Fibroblast of villous mesenchyme (primary cell): ENCODE results near the gene AMIGO2. TPM values are rescaled to one million over a fixed set of nuclear protein-coding genes. Genes with fewer than 3 reads are reported as not detected.
"Not testable (repeated sequence)": the region's sequence is repeated elsewhere in the genome, so short reads cannot be mapped to it uniquely, and the experiment has no call there.

Experiments used
- DNase-seq: peaks from one replicate; pipeline ENCODE4 v3.0.0-alpha.2; 2010; ENCODE audit warnings: low read depth
- H3K4me3 ChIP-seq: 2 replicates; pipeline ENCODE4 v1.5.1; 2011; ENCODE audit warnings: low read depth, mild to moderate bottlenecking, low read length
- CTCF ChIP-seq: IDR thresholded peaks from 2 replicates; pipeline ENCODE4 v1.5.1; 2012; ENCODE audit warnings: low read depth, mild to moderate bottlenecking, low read length; ENCODE audit not compliant: insufficient read depth
- total RNA-seq: library from RNA; depleted of rRNA; stranded (reverse); fragments of >200 nt; gene quantifications from 2 replicates; pipeline ENCODE4 v1.2.3, GENCODE V29; 2012

The AMIGO2 gene
- total RNA-seq, 1 donor = 62.2 TPM

GRCh38 chr12:47066278-47067025 lies 13.3 kb downstream of the AMIGO2 start:
- no peak for TF ChIP-seq CTCF
- DNase-seq = no peak
- H3K4me3 ChIP-seq = no peak overlapping the region

GRCh38 chr12:47065546-47065945 lies 14.2 kb downstream of the AMIGO2 start:
- no peak overlapping the region for H3K4me3 ChIP-seq
- no peak for DNase-seq
- TF ChIP-seq CTCF = no peak

- not testable (repeated sequence) for DNase-seq, H3K4me3 ChIP-seq
Observed at GRCh38 chr12:47058640-47059039, 21.1 kb downstream of the AMIGO2 start.

GRCh38 chr12:47056944-47057343 lies 22.8 kb downstream of the AMIGO2 start:
- DNase-seq, H3K4me3 ChIP-seq: not testable (repeated sequence)

- not testable (repeated sequence) for H3K4me3 ChIP-seq, DNase-seq
Observed at GRCh38 chr12:47055856-47056255, 23.9 kb downstream of the AMIGO2 start.

- H3K4me3 ChIP-seq = no peak overlapping the region
- no peak for TF ChIP-seq CTCF
- DNase-seq = no peak
Observed at GRCh38 chr12:47054659-47055058, 25.1 kb downstream of the AMIGO2 start.

GRCh38 chr12:47053961-47054360 lies 25.8 kb downstream of the AMIGO2 start:
- DNase-seq = no peak
- no peak overlapping the region for H3K4me3 ChIP-seq
- no peak for TF ChIP-seq CTCF

- no peak for TF ChIP-seq CTCF
Observed at GRCh38 chr12:47052274-47052673, 27.5 kb downstream of the AMIGO2 start.

GRCh38 chr12:47051291-47051690 lies 28.5 kb downstream of the AMIGO2 start:
- not testable (repeated sequence) for DNase-seq, H3K4me3 ChIP-seq

More at GRCh38 chr12:47052274-47052673, 27.5 kb downstream of the AMIGO2 start:
- DNase-seq = no peak
- no peak overlapping the region for H3K4me3 ChIP-seq
